GM12874 (cell line): ENCODE measurements around the gene CRACDL.

Source experiments
- TF ChIP-seq, protein P1 (sequence below): IDR thresholded peaks from 2 replicates; pipeline ENCODE4 v1.5.1; 2011; ENCODE audit warnings: low read depth, mild to moderate bottlenecking, control low read depth, low read length, moderate library complexity; ENCODE audit not compliant: insufficient read depth

The CRACDL gene

DNA sequence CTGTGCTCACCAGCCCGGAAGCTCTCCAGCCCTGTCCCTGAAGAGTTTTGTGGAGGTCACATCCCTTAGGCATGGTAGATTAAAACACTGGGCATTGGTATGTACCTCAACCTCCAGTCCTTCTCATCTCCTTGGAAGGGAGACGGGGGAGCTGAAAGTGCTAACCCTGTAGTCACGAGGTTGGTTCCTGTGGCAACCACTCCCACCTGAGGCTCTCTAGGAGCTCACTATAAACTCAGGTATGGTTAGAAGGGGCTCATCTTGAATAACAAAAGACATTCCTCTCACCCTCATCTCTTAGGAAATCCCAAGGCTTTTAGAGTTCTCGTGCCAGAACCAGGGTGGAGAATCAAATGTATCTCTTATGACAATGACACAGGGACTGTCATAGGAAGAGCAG lies 162.1 kb downstream of the CRACDL start:
- TF ChIP-seq, protein P1, sequence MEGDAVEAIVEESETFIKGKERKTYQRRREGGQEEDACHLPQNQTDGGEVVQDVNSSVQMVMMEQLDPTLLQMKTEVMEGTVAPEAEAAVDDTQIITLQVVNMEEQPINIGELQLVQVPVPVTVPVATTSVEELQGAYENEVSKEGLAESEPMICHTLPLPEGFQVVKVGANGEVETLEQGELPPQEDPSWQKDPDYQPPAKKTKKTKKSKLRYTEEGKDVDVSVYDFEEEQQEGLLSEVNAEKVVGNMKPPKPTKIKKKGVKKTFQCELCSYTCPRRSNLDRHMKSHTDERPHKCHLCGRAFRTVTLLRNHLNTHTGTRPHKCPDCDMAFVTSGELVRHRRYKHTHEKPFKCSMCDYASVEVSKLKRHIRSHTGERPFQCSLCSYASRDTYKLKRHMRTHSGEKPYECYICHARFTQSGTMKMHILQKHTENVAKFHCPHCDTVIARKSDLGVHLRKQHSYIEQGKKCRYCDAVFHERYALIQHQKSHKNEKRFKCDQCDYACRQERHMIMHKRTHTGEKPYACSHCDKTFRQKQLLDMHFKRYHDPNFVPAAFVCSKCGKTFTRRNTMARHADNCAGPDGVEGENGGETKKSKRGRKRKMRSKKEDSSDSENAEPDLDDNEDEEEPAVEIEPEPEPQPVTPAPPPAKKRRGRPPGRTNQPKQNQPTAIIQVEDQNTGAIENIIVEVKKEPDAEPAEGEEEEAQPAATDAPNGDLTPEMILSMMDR = no peak

DNA sequence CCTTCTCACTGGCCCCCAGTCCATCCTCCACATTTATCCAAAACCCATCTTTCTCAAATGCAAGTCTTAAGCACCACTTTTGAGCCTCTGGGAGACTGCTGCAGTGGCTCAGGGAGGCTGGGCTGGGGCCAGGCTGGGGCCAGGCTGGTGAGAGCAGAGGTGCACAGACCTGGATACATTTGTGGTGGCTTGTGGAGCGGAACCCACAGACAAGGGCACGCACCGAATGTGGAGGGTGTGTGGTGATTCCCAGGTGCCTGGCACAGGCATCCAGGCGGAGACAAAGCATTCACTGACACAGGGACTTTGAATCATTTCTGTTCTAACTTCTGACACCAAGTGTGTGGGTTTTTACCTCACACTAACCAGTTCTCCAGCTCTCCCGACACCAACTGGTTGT lies 162.9 kb downstream of the CRACDL start:
- TF ChIP-seq, protein P1 = no peak

DNA sequence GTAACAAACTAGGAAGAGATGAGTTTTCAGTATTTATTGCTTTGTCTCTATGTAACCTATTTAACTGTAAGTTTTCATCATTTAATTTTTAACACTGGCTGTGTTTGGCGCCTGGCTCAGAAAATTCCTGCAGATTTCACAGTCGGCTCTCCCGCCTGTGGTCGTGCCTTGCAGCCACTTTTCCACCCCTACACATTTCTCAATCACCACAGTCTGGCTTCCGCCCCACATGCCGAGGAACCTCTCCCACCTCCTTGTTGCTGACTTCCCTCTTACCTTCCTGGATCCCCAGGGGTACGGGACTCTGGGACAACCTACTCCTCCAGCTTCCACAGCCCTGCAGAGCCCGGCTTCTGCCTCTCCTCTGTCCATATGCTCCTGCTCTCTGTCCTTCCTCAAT lies 163.5 kb downstream of the CRACDL start:
- TF ChIP-seq, protein P1 = no peak

DNA sequence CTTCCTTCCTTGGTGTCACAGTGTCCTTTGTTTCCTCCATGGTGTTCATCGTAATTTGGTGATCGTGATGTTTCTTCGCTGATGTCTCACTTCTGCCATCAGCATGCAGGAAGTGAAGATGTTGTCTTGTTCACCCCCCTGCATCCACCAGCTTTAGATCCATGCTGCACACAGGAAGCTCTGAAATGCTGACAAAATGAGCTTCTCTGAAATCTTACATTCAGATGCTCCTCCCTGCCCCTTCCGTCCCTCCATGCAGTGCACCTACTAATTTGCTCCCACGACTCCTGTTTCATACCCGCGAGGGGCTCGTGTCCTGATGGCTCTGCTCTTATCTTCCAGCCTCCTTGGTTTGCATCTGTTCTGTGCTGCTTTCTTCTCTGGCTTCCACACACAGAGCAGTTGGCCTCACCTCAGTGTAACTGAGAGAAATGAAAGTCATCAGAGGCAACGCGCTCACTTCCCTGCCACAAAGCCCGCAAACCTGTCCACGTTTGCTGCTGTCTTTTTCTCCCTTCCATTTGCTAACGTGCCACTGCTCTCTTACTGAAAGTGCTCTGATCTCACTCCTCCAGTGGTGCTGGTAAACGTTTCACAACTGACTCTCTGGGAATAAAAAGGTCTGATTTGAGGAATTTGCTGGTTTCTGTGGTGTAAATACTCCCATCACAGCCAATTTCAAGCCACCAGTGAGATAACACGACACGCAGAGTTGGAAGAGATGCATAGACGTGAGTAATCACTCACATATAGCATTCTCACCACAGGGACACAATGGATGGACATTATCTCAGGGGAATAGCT lies 164.1 kb downstream of the CRACDL start:
- TF ChIP-seq, protein P1 = no peak

DNA sequence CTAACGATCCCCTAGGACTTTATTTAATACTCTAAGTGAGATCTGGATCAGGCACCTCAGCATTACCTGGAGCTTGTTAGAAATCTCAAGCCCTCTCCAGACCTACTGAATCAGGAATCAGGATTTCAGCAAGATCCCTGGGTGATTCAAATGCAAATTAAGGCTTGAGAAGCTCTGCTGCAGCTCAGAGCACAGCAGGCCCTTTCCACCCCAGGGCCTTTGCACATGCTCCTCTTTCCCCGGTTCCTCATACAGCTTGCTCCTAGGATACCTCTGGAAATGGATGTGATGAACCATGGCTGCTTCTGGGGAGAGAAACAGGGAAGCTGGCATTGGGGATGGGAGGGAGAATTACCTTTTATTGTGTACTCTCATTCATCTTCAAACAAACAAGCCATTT lies 164.8 kb downstream of the CRACDL start:
- TF ChIP-seq, protein P1 = no peak

DNA sequence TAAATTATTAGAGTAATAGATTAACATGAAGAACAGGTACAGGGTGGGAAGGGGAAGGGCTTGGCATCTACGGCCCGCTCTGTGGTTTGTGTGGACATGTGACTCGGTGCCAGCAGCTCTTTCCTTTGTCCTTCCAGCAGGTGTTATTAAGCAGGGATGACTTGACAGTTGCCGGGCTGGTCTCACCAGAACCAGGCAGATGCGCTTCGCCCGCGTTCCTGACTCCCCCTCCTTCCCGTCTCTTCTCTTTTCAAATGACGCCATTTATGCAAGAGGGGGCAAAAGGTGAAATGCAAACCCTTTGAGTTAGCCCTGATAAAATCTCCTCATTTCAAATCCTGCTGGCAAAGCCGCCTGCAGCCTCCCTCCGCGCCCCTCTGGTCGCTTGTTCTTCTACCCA lies 166.2 kb downstream of the CRACDL start:
- TF ChIP-seq, protein P1 = no peak

DNA sequence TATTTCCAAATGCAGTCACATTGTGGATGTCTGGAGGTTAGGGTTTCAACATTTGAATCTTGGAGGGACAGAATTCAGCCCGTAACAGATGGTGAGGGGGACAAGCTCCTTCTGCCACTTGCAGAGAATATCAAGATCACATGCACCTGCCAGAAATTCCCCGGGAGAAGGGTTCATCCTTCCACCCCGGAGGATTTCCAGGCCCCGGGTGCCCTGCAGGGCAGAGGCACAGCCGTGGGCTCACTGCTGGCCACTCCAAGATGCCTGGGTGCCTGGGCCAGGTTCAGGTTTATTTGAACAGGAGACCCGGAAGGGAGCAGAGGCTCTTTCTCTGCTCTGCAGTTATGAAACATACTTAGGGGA lies 166.9 kb downstream of the CRACDL start:
- TF ChIP-seq, protein P1 = no peak
